ENCODE results near the gene RELB.
"Not testable (repeated sequence)": the region's sequence is repeated elsewhere in the genome, so short reads cannot be mapped to it uniquely, and the experiment has no call there.

The RELB gene

GRCh38 chr19:44988273-44988672 is 13.0 kb upstream of the RELB start:
- no peak for DNase-seq (ENCODE audit: low spot score)

- DNase-seq (ENCODE audit: low spot score), result peak; percentile 15
These were observed 12.2 kb upstream of the RELB start for GRCh38 chr19:44988896-44989556.

- DNase-seq (ENCODE audit: low spot score), result no peak
These were observed 10.8 kb upstream of the RELB start for GRCh38 chr19:44990459-44990858.

- no peak for DNase-seq (ENCODE audit: low spot score)
These were observed 10.3 kb upstream of the RELB start for GRCh38 chr19:44990966-44991365.

GRCh38 chr19:44992336-44993163 is 8.7 kb upstream of the RELB start:
- DNase-seq (ENCODE audit: low spot score), result no peak

GRCh38 chr19:44993526-44993925 is 7.7 kb upstream of the RELB start:
- no peak for DNase-seq (ENCODE audit: low spot score)

GRCh38 chr19:44993926-44994537 is 7.2 kb upstream of the RELB start:
- DNase-seq (ENCODE audit: low spot score), result no peak

- DNase-seq (ENCODE audit: low spot score), result no peak
These were observed 3.2 kb upstream of the RELB start for GRCh38 chr19:44998025-44998424.

GRCh38 chr19:44999131-44999925 is 1.9 kb upstream of the RELB start:
- not testable (repeated sequence) for DNase-seq (ENCODE audit: low spot score)

GRCh38 chr19:45000665-45001064 is 599 bp upstream of the RELB start:
- not testable (repeated sequence) for DNase-seq (ENCODE audit: low spot score)

- no peak for DNase-seq (ENCODE audit: low spot score)
These were observed 2.2 kb downstream of the RELB start for GRCh38 chr19:45003485-45003884.

GRCh38 chr19:45005787-45006186 is 4.5 kb downstream of the RELB start:
- DNase-seq (ENCODE audit: low spot score), result no peak

GRCh38 chr19:45008552-45008951 is 7.3 kb downstream of the RELB start:
- peak; percentile 31 for DNase-seq (ENCODE audit: low spot score)

GRCh38 chr19:45009625-45010255 is 8.5 kb downstream of the RELB start:
- DNase-seq (ENCODE audit: low spot score), result no peak

GRCh38 chr19:45010306-45010705 is 9.0 kb downstream of the RELB start:
- DNase-seq (ENCODE audit: low spot score), result no peak

- DNase-seq (ENCODE audit: low spot score), result no peak
These were observed 10.7 kb downstream of the RELB start for GRCh38 chr19:45011959-45012358.

GRCh38 chr19:45016388-45017314 is 15.4 kb downstream of the RELB start:
- peak; percentile 38 for DNase-seq (ENCODE audit: low spot score)

- DNase-seq (ENCODE audit: low spot score), result no peak
These were observed 17.9 kb downstream of the RELB start for GRCh38 chr19:45019187-45019586.

- DNase-seq (ENCODE audit: low spot score), result no peak
These were observed 18.8 kb downstream of the RELB start for GRCh38 chr19:45020071-45020470.

GRCh38 chr19:45021971-45022370 is 20.7 kb downstream of the RELB start:
- DNase-seq (ENCODE audit: low spot score), result no peak

- DNase-seq (ENCODE audit: low spot score), result no peak
These were observed 21.8 kb downstream of the RELB start for GRCh38 chr19:45023048-45023447.

Data from LoVo (cell line).